Fibroblast of lung (primary cell): ENCODE measurements around the gene MRPL51.

Experiments used
- EZH2 ChIP-seq: IDR thresholded peaks from 2 replicates; pipeline ENCODE4 v1.5.1; 2012; ENCODE audit warnings: low read length, control low read depth, mild to moderate bottlenecking; ENCODE audit errors: missing control alignments
- TF ChIP-seq, protein P1 (sequence below), 2 donors: IDR thresholded peaks in 1 of 2; conservative IDR thresholded peaks in 1 of 2; 1 replicate in 1 of 2; 2 replicates in 1 of 2; pipeline ENCODE4 v1.5.1; 2011 to 2012; ENCODE audit warnings: low read length in 2 of 2, control low read depth in 1 of 2, inconsistent platforms in 1 of 2, low read depth in 1 of 2, mild to moderate bottlenecking in 1 of 2

DNA sequence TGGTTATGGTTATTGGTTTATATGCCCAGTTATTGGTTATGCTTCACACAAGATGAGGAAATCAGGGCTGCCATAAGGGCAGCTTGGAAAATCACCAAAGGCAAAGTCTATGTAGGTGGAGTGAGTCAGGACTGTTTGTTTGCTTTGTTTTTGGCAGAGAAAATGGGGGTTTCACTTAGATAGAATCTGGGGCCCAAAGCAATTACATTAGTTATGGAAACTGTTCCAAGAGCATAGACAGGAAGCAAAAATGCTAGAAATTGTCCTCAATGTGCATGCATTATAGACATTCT lies 24.8 kb downstream of the MRPL51 start:
- TF ChIP-seq EZH2, result no peak
- TF ChIP-seq, protein P1, sequence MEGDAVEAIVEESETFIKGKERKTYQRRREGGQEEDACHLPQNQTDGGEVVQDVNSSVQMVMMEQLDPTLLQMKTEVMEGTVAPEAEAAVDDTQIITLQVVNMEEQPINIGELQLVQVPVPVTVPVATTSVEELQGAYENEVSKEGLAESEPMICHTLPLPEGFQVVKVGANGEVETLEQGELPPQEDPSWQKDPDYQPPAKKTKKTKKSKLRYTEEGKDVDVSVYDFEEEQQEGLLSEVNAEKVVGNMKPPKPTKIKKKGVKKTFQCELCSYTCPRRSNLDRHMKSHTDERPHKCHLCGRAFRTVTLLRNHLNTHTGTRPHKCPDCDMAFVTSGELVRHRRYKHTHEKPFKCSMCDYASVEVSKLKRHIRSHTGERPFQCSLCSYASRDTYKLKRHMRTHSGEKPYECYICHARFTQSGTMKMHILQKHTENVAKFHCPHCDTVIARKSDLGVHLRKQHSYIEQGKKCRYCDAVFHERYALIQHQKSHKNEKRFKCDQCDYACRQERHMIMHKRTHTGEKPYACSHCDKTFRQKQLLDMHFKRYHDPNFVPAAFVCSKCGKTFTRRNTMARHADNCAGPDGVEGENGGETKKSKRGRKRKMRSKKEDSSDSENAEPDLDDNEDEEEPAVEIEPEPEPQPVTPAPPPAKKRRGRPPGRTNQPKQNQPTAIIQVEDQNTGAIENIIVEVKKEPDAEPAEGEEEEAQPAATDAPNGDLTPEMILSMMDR (conservative IDR thresholded peaks at IDR 0.05 in 1 of 2, IDR thresholded peaks at IDR 0.05 in 1 of 2; ENCODE audit: low read depth in 1 of 2, low read length in 2 of 2), result no peak
